HL-60/S4 (cell line): ENCODE measurements around the gene GNG4.
"Not testable (repeated sequence)": the region's sequence is repeated elsewhere in the genome, so short reads cannot be mapped to it uniquely, and the experiment has no call there.

Experiments
- in situ Hi-C: fragments of 300-500 bp; cut with MboI; formaldehyde crosslinking; loops from 2 replicates; pipeline ENCODE4 v1.14.3; 2022; ENCODE audit warnings: low sequenced_read_pairs

Gene GNG4

DNA sequence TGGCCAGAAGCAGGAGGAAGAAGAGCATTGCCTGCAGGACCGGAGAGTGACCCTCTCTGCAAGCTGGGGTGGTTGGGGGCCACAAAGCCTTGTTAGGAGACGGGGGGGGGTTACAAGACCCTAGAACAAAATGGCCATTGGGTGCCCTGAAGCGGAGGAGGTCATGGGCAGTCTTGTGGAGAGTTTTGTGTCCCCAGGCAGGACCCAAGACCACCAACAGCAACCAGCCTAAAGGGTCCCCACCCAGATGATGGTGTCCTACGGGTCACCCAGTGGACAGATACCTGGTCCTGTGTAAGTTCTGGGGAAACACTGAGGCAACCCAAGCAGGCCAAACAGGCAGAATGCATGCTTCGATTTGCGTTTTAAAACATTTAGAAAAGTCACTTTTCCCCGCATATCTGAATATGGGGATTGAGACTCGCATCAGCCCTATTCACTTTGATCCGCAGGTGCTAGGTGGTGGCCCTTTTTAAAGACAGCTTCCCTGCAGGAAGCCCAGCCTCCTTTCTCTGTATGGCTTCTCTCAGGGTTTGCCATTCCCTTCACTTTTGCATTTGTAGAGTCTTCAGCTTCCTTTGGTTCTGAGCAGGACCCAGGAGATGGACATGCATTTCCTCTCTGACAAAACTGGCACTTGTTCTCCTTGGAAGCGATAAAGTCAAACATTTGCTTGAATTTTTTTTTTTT lies 21.1 kb downstream of the GNG4 start:
- in situ Hi-C loops, result no loop called here

DNA sequence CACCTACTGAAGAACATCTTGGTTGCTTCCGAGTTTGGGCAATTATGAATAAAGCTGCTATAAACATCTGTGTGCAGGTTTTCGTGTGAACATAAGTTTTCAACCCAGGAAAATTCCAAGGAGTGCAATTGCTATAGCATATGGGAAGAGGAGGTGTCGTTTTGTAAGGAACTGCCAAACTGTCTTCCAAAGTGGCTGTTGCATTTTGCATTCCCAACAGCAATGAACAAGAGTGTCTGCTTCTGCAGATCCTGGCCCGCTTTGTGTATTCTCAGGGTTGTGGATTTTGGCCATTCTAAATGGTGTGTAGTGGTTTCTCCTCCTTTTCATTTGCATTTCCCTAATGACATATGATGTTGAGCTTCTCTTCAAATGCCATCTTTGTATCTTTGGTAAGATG lies 23.8 kb downstream of the GNG4 start:
- in situ Hi-C loops, result no loop called here

DNA sequence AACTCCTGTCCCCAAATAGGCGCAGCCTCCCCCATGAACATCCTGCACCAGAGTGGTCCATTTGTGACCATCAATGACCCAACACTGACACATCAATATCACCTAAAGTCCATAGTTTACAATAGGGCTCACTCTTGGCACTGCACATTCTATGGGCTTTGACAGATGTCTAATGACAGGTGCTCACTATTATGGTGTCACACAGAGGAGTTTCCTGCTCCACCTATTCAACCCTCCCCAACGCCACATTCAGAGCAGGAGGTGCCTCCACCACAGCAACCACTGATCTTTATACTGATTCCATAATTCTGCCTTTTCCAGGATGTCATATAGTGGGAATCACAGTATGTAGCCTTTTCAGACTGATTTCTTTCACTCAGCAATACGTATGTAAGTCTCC lies 24.2 kb downstream of the GNG4 start:
- in situ Hi-C loops, result no loop called here

DNA sequence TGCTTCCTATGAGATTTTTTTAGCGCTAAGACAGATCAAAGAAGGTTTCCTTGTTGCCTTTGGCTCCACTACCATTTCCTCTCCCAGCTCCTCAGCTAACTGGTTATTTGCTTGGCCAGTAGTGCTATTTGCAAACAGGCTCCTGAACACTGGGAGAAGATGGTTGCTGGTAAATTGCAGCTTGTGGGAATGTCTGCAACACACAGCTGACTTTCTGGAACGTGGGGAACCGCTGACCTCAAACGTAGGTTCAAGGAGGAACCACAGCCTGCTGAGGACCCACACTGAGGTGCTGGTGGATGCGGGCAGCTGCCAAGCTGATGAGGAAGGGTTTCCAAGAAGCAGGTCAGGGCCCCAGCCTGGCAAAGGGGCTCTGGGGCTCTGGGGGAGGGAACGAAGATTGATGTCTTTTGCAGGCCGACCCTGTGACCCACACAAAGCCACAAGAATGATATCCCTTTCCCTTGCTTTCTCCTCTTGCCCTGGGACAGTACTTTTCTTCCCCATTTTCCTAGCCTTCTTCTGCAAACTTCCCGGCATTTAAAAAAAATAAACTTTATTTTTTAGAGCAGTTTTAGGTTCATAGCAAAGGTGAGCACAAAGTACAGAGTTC lies 24.8 kb downstream of the GNG4 start:
- in situ Hi-C loops, result no loop called here

DNA sequence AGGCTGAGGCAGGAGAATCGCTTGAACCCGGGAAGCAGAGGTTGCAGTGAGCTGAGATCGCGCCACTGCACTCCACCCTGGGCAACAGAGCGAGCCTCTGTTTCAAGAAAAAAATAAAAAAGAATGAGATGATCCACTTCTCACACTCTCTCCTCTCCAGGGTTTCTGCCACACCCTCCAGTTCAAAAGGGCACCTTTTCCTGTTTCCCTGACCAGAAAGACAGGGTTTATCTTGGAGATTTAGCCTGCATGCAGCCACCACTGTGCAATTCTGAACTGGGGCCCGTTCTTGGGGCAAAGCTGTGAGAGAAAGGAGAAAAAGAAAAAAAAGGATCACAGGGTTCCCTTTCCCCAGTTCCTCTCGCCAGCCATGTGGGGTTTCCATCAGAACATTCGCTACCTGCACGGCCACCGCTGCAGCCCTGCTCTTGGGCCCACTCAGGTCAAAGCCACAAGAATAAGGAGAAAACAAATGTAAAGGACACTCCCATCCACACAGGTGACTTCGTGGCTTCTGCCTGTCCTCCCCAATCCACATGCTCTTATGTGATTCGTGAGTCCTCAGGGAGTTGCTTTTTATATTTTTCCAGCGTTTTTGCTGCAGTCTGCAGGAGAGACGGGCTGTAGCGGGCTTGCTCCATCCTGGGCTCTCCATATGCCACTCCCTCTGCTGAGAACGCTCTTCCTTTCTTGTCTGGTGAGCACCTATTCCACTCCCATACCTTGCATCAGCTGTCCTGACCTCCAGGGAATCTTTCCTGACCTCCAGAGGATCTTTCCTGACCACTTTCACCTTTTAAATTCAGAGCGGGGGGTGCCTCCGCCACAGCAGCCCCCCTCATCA lies 26.4 kb downstream of the GNG4 start:
- in situ Hi-C loops, result no loop called here

DNA sequence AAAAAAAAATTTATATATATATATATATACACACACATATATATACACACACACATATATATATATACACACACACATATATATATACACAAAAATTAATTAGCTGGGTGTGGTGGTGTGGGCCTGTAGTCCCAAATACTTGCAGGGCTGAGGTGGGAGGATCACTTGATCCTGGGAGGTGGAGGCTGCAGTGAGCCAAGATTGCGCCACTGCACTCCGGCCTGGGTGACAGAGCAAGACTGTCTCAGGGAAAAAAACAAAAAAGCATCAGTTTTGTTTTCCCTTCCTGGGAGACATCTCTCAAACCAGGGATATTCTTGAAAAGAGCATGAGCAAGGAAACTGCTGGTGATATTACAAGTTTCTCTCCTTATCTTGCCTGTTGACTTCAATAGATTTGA lies 30.4 kb downstream of the GNG4 start:
- in situ Hi-C loops, result not testable (repeated sequence)

DNA sequence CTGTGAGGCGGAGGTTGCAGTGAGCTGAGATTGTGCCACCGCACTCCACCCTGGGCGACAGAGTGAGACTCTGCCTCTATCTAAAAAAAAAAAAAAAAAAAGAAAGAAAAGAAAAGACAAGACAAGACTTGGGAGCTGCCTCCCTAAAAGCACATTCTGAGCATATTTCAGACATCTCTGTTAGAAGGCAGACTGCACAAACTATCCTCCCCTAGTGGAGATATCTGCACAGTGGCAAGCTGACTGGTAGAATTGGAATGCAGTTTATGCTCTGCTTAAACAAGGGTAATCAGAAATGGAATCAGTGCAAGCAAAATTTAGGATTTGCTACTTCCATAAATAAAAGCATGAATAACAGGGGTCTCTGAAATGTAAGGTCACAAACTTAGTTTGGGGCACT lies 31.8 kb downstream of the GNG4 start:
- in situ Hi-C loops, result no loop called here

DNA sequence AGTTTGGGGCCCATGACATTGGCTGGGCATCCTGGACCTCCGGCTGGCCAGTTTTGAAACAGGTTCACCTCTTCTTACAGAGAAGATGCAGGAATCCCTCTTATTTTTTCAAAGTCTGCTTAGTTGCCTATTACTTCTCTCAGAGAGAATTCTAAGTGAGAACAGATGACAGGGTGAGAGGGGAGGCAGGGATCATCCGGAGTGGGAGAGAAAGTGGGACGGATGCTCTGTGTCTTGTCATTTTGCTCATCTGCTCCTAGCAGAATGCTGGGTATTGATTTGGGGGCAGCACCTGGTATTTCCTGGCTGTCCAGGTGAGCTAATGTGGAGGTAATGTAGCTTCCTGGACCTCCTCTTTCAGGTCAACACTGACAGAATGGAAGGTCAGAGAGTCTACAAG lies 32.4 kb downstream of the GNG4 start:
- in situ Hi-C loops, result no loop called here

DNA sequence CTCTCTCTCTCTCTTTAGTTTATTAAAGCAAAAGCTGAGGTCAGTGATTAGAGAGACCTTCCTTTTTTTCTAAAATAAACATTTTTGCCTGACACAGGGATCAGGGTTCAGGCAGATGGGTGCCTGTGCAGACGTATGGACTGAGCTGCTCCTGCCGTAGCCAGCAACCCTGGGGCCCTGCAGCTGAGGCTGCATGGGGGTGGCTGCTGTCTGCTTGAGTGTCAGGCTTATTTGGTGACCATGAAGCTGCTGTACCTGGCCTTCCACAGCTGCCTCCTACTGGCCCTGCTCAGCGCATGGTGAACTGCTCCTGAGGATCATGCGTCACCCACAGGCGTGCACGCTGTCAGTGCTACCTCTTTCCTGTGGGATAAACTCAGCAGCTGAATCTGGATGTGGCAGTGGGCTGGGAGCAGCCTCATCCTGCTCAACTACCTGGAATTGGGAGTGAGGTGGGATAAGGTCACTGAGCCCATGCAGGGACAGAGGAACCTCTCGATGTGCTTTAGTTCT lies 35.1 kb downstream of the GNG4 start:
- in situ Hi-C loops, result no loop called here

DNA sequence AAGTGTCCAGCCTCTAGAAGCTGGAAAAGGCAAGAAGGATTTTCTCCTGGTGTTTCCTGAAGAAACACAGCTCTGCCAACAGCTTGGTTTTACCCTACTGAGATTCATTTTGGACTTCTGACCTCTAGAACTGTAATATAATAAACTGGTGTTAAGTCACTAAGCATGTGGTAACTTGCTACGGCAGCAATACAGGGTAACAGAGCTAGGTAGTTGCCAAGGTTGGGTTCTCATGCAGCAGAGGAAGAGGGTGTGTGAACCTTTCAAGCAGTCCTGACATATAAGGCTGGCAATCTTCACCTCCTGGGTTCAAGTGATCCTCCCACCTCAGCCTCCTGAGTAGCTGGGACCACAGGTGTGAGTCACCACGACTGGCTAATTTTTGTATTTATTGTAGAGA lies 36.0 kb downstream of the GNG4 start:
- in situ Hi-C loops, result no loop called here

DNA sequence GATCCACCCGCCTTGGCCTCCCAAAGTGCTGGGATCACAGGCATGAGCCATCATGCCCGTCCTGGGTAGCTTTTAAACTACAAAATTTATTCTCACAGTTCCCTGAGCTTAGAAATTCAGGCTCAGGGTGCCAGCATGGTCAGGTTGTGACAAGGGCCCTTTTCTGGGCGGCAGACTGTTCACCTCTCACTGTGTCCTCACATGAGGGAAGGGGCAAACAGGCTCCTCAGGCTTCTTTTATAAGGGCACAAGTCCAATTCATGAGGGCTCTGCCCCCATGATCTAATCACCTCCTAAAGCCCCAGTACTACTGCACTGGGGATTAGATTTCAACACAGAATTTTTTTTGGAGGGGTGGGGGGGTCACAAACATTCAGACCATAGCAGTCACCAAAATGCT lies 36.8 kb downstream of the GNG4 start:
- in situ Hi-C loops, result no loop called here

DNA sequence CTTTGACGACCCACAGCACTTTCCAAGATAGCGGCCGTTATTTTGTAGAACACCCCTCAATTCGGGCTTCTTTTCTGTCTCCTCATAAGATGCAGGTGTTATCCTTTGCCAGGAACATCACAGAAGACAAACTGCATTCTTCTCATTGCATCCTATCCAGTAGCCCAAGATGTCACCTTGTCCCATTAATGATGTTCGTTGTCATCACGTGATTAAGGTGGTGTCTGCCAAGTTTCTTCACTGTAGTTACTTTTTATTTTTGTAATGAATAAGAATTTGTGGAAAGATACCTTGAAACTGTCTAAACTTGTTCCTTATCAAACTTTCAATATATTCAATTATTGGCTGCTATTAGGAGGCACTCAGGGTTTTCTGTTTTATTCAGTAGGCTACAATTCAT lies 39.4 kb downstream of the GNG4 start:
- in situ Hi-C loops, result no loop called here

DNA sequence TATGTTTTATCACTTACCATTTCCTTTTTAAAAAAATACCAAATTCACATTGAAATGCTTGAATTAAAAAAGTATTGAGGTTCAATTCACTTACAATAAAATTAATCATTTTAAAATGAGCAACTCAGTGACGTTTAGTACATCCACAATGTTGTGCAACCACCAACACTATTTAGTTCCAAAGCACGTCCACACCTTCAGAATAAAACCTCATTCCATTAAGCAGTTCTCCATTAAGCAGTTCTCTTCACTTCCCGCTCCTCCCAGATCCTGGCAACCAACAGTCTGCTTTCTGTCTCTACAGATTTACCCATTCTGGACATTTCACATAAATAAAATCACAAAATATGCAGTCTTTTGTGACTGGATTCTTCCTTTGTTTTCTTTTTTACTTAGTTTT lies 41.3 kb downstream of the GNG4 start:
- in situ Hi-C loops, result no loop called here

DNA sequence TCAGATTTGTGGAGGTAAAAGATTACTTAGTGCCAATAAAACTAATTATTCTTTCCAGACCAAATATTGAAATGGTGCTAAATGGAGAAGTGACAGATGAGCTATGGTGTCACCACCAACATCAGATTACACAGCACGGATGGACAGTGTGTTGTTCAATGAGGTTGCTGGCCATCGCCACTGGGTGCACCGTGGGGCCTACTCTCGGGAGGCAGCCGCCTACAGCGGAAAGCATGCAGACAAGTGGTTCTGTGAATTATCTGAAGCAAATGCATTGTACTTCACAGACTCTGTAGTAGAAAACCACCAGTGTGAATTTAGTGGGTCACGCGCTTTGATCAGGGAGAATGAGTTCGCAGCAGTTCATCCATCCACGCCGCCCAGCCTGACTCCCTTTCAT lies 42.3 kb downstream of the GNG4 start:
- in situ Hi-C loops, result no loop called here

DNA sequence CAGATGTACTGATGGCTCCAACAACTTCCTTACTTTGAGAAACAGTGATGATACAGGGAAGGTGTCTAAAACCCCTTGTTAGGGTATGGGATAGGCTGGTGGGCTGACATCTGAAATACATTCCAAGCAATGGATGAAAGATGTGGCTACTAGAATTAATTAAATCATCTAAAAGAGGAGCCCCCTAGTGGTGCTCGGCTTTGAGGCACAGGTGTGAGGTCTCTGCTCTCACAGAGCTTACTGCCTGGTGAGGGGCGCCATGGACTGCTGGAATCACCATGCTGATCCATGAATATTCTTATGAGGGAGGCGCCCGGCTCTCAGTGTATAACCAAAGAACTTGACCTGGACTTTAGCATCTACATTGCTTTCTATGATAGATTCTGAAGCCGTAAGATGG lies 48.5 kb downstream of the GNG4 start:
- in situ Hi-C loops, result no loop called here

DNA sequence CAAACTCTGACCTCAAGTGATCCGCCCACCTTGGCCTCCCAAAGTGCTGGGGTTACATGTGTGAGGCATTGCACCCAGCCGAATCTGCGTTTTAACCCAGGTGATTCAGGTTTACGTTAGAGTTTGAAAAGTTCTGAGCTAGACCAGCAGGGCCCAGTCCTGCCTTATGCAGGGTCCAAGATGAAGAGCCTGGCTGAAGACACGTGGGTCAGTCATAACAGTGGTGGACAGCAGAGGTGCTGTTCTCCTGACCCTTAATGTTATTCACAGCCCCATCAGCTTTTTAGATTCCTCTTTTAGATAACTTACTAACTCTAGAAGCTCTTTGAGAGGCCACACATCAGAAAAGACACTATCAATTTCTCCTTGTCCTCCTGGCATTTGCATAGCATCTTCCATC lies 50.0 kb downstream of the GNG4 start:
- in situ Hi-C loops, result no loop called here

DNA sequence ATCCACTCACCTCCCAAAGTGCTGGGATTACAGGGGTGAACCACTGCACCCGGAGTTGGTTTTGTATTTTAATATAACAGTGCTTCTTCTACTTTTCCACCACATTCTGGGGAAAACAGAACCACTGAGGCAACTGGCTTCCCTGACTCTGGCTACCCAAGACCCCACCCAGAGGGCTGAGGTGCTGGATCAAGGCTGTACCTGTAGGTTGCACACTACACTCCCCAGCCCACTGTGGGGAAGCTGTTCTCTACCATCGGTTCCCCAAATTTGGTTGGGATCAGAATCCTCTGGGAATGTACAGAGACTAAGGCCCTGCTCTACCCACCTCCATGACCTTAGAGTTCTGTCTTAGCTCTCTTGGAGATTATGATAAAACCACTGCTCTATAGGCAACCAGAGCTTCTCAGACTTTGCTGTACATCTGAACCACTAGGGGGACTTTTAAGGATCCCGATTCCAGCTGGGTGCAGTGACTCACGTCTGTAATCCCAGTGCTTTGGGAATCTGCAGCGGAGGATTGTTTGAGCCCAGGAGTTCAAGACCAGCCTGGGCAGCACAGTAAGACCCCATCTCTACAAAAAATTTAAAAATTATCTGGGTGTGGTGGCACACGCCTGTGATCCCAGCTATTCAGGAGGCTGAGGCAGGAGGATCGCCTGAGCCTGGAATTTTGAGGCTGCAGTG lies 51.6 kb downstream of the GNG4 start:
- in situ Hi-C loops, result no loop called here

DNA sequence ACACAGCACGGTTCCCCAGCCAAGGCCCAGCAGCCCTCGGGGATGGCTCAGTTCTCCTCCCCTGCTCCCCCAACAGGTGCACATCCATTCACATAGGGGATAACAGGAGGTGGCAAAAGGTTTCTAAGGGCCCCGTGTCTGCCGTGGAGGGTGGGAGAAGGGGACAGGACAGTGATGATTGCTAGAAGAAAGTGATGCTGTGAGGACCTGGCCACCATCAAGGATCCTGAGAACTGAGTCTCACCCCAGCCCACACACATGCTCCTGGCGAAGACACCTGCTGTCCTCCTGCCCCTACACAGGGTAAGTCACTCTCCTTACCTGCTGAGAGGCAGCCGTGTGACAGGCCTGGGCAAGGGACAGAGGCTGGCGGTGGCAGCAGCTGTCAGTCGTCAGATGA lies 54.5 kb downstream of the GNG4 start:
- in situ Hi-C loops, result no loop called here

DNA sequence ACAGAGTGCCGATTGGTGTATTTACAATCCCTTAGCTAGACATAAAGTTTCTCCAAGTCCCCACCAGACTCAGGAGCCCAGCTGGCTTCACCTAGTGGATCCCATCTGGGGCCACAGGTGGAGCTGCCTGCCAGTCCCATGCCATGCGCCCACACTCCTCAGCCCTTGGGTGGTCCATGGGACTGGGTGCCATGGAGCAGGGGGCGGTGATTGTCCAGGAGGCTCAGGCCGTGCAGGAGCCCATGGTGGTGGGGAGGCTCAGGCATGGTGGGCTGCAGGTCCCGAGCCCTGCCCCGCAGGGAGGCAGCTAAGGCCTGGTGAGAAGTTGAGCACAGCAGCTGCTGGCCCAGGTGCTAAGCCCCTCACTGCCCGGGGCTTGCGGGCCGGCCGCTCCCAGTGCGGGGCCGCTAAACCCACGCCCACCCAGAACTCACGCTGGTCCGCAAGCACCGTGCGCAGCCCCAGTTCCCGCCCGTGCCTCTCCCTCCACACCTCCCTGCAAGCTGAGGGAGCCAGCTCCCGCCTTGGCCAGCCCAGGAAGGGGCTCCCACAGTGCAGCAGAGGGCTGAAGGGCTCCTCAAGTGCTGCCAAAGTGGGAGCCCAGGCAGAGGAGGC lies 55.2 kb downstream of the GNG4 start:
- in situ Hi-C loops, result not testable (repeated sequence)

DNA sequence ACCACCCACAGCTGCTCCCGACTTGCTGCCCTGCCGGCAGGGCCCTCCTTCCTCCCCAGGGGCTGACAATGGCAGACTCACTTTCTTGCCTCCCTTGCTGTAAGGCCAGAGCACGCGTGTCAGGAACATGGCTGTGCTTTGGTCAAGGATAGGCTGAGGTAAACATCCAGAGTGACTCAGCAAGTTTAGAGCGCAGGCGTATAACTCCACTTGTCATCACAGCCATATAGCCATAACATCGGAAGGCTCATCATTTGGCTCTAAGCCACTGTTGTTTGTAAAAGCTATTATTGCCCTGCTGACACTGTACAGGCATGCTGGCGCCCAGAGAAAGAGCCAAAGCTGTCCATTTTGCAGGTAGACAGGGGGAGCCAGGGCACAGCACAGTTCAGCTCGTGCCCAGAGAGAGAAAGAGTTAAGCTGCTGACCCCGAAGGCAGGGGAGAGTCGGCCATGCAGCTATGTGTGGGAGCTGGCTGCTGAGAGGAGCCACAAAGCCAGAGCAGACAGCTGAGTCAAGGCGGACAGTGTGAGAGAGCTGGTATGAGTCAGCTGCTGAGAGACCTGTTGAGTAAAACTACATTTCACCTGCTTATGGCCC lies 60.6 kb downstream of the GNG4 start:
- in situ Hi-C loops, result no loop called here

DNA sequence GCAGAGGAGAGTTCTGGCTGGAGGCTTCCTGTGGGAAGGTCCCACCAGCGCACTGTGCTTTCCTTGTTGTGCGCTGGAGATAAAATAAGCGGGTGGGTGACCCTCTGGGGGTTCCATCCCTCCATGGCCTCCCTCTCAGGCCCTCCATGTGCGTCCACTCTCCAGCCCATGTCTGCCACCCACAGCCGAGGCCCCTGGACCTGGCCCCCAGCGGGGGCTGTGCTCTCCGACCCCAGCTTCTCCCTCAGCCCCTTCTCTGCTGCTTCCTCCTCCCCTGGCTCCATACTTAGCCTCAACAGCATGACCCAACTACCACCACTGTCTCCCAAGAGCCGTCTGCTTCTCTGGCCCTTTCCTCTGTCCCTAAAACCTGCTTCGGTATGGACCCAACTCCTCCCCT lies 61.4 kb downstream of the GNG4 start:
- in situ Hi-C loops, result no loop called here
